Mucosa of descending colon (tissue), 3 donors: ENCODE measurements around the gene TWF2. TPM values are rescaled to one million over a fixed set of nuclear protein-coding genes. Genes with fewer than 3 reads are reported as not detected.

Source experiments
- ATAC-seq: fragments of 200-7000 bp; cut with Tn5 transposase; one replicate; pipeline ENCODE4 v1.9.1; 2020; ENCODE audit warnings: mild to moderate bottlenecking, moderate library complexity
- DNase-seq, 3 donors: peaks; one replicate each; pipeline ENCODE4 v3.0.0-alpha.2; 2020
- H3K36me3 ChIP-seq: fragments of 200-600 bp; one replicate; pipeline ENCODE4 v1.8.0; 2021; ENCODE audit warnings: low read depth, mild to moderate bottlenecking
- H3K4me1 ChIP-seq: fragments of 200-600 bp; one replicate; pipeline ENCODE4 v1.8.0; 2021; ENCODE audit warnings: low read depth, mild to moderate bottlenecking
- H3K4me3 ChIP-seq: fragments of 200-600 bp; one replicate; pipeline ENCODE4 v1.8.0; 2021; ENCODE audit warnings: mild to moderate bottlenecking
- H3K9me3 ChIP-seq: fragments of 200-600 bp; one replicate; pipeline ENCODE4 v1.8.0; 2021; ENCODE audit warnings: mild to moderate bottlenecking
- intact Hi-C, 2 donors: fragments of 100-400 bp; cut with DNase I in 1 of 2; cut with micrococcal nuclease in 1 of 2; formaldehyde crosslinking; loops; one replicate each; pipeline versions ENCODE4 v1.11.0 to v1.11.1; 2022; cut with DNase I, micrococcal nuclease
- total RNA-seq, 3 donors: library from RNA; stranded (reverse); fragmentation: NEBNext Ultra II Directional in 2 of 3; extraction: Animal tissue kit (Norgen Biotek cat#: 25700) in 2 of 3; gene quantifications; one replicate each; pipeline versions ENCODE4 v1.2.1 to v1.2.4, GENCODE V29; 2021 to 2023
- TF ChIP-seq, protein P1 (sequence below): fragments of 200-600 bp; IDR thresholded peaks from one replicate; pipeline ENCODE4 v1.8.0; 2022; ENCODE audit warnings: antibody characterized with exemption, mild to moderate bottlenecking
- donor health status: DM: no; HTN: no; CAD: no; lungs with moderate emphysema.
- donor health status: DM: no; HTN: no; CAD: no.
- donor health status: DM: no; HTN: yes; CAD: no.

Gene TWF2
- total RNA-seq, 3 donors from 2014 or later: 39.1 to 41.1 (median 41.0) TPM

DNA sequence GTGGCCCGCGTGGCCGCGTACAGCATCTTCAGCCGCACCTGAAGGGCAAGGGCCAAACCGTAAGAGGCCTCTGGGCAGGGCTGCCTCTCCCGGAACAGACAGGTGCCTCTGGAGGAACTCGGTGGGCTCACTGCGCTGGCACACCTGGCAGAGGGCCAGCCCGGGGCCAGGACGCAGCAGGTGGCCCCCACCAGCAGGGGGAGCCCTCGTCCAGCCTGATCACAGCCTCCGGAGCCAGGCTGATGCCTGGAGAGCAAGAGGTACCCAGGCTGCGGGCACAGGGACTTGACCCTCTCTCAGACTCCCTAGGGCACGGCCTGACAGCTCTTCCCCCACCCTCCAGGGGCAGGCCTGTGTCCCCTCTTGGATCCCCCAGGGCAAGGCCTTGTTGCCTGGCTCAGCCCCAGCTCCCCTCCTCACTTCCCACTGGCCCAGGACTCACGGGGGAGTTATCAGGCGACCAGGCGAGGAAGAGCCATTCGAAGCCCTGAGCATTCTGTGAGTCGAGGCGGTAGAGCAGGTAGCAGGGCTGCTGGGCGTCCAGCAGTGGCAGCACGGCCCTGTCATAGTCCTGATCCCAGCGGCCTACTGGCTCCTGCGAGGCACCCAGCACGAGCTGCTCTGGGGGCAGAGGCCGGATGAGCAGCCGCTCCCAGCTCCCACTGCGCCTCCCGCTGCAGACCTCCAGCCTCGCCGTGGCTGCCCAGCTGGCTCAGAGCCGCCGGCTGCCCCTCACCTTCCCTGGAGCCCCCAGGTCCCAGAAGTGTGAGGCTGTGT lies 7.3 kb downstream of the TWF2 start:
- intact Hi-C loops: loop anchor here in 1 of 2 donors (5.0 kb wide), 1 partner anchor 111 kb away; no protein-coding TSS in a partner anchor
- ATAC-seq (peak; percentile 89), DNase-seq (peak; percentile 83 to 89 (median 86))
- TF ChIP-seq, protein P1, sequence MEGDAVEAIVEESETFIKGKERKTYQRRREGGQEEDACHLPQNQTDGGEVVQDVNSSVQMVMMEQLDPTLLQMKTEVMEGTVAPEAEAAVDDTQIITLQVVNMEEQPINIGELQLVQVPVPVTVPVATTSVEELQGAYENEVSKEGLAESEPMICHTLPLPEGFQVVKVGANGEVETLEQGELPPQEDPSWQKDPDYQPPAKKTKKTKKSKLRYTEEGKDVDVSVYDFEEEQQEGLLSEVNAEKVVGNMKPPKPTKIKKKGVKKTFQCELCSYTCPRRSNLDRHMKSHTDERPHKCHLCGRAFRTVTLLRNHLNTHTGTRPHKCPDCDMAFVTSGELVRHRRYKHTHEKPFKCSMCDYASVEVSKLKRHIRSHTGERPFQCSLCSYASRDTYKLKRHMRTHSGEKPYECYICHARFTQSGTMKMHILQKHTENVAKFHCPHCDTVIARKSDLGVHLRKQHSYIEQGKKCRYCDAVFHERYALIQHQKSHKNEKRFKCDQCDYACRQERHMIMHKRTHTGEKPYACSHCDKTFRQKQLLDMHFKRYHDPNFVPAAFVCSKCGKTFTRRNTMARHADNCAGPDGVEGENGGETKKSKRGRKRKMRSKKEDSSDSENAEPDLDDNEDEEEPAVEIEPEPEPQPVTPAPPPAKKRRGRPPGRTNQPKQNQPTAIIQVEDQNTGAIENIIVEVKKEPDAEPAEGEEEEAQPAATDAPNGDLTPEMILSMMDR: peak; percentile 93
- no peak overlapping the region for H3K4me3 ChIP-seq
- H3K4me1 ChIP-seq: no peaks in the 10 kb centered on the region
- H3K9me3 ChIP-seq: no peaks in the 10 kb centered on the region
- H3K36me3 ChIP-seq: peaks cover 8% of the 10 kb centered on the region

DNA sequence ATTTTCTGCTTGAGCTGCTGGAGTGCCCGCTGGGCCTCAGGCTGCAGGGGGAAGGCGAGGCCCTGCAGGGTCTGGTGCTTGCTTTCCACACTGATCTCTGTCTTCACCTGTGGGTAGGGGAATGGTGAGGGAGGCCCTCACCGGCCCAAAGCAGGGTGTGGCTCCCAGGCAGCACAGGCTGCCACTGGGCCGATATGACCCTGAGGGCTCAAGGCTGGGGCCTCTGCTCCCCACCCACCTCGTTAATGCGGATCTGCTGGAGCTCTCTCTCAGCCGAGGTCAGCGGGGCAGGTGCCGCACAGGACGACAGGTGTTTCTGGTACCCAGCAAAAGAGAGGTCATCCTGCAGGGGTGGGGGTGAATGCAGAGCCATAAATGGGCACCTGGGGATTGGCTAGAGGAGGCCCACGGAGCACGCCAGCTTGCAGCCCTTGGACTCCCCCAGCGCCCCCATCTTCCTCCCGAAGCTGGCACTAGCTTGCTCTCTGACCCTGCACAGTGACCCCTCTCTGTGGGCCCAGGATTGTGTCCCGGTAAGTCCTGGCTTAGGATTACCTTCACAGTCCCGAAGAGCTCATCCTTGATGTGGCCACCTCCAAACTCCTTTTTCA lies 8.0 kb downstream of the TWF2 start:
- Histone ChIP-seq H3K9me3 (no peaks in the 10 kb centered on the region), H3K4me3 (no peak overlapping the region), H3K4me1 (no peaks in the 10 kb centered on the region), H3K36me3 (peaks cover 8% of the 10 kb centered on the region)
- intact Hi-C loops: loop anchor here in 1 of 2 donors (5.0 kb wide), 1 partner anchor 111 kb away; no protein-coding TSS in a partner anchor
- ATAC-seq (no peak), DNase-seq (peak in 1 of 3 donors; percentile 23)
- TF ChIP-seq, protein P1: no peak

GRCh38 chr3:52230461-52230860 lies 8.5 kb downstream of the TWF2 start:
- H3K36me3 ChIP-seq: peaks cover 8% of the 10 kb centered on the region
- H3K4me1 ChIP-seq: no peaks in the 10 kb centered on the region
- DNase-seq (peak in 2 of 3 donors; percentile 17 to 38), ATAC-seq (no peak)
- H3K9me3 ChIP-seq: no peaks in the 10 kb centered on the region
- intact Hi-C loops: loop anchor here in 1 of 2 donors (5.0 kb wide), 1 partner anchor 112 kb away; no protein-coding TSS in a partner anchor
- H3K4me3 ChIP-seq: no peak overlapping the region
- TF ChIP-seq, protein P1: no peak

- Histone ChIP-seq H3K9me3 (no peaks in the 10 kb centered on the region), H3K4me1 (no peaks in the 10 kb centered on the region), H3K36me3 (peaks cover 8% of the 10 kb centered on the region), H3K4me3 (no peak overlapping the region)
- intact Hi-C loops: loop anchor here (5.0 to 10.0 kb wide), 2 partner anchors 105 to 113 kb away; no protein-coding TSS in a partner anchor
- TF ChIP-seq, protein P1: no peak
- no peak for DNase-seq
- no peak for ATAC-seq
Observed at GRCh38 chr3:52229656-52230055, 9.3 kb downstream of the TWF2 start.

- Histone ChIP-seq H3K4me1 (no peaks in the 10 kb centered on the region), H3K9me3 (no peaks in the 10 kb centered on the region), H3K4me3 (no peak overlapping the region), H3K36me3 (peaks cover 8% of the 10 kb centered on the region)
- no peak for ATAC-seq
- intact Hi-C loops: loop anchor here in 1 of 2 donors (10.0 kb wide), 1 partner anchor 106 kb away; no protein-coding TSS in a partner anchor
- no peak for DNase-seq
- TF ChIP-seq, protein P1: no peak
Observed at GRCh38 chr3:52228751-52229291, 10.1 kb downstream of the TWF2 start.
